Activated naive CD4-positive, alpha-beta T cell treated with anti-CD3 and anti-CD28 coated beads, Interleukin-2, amount 10 ng/mL, durations not matched to agents 7 days and 5 days (primary cell): ENCODE measurements around the gene MAB21L3.
A peak's percentile ranks its signal among the peaks of the same experiment; 100 is the strongest.

ENCODE experiments used
- CTCF ChIA-PET: fragments of 350-600 bp; sonication (Branson Sonifier 250); formaldehyde crosslinking; loops from one replicate; lab custom pipeline; 2021; ENCODE audit warnings: antibody characterized with exemption; lab: Charles Lee
- DNase-seq: peaks from one replicate; pipeline ENCODE4 v3.0.0-alpha.2; 2020
- H3K27ac Mint-ChIP-seq: one replicate; pipeline ENCODE4 v1.8.0; 2021; ENCODE audit warnings: mild to moderate bottlenecking, moderate library complexity, mixed read lengths
- H3K27me3 Mint-ChIP-seq: one replicate; pipeline ENCODE4 v1.8.0; 2021; ENCODE audit warnings: mild to moderate bottlenecking, mixed read lengths
- H3K36me3 Mint-ChIP-seq: one replicate; pipeline ENCODE4 v1.8.0; 2021; ENCODE audit warnings: mixed read lengths
- H3K4me1 Mint-ChIP-seq: one replicate; pipeline ENCODE4 v1.8.0; 2021; ENCODE audit warnings: mixed read lengths
- H3K4me3 Mint-ChIP-seq: one replicate; pipeline ENCODE4 v1.8.0; 2021; ENCODE audit warnings: mild to moderate bottlenecking, moderate library complexity, mixed read lengths
- H3K9me3 Mint-ChIP-seq: one replicate; pipeline ENCODE4 v1.8.0; 2021; ENCODE audit warnings: mixed read lengths

The MAB21L3 gene

DNA sequence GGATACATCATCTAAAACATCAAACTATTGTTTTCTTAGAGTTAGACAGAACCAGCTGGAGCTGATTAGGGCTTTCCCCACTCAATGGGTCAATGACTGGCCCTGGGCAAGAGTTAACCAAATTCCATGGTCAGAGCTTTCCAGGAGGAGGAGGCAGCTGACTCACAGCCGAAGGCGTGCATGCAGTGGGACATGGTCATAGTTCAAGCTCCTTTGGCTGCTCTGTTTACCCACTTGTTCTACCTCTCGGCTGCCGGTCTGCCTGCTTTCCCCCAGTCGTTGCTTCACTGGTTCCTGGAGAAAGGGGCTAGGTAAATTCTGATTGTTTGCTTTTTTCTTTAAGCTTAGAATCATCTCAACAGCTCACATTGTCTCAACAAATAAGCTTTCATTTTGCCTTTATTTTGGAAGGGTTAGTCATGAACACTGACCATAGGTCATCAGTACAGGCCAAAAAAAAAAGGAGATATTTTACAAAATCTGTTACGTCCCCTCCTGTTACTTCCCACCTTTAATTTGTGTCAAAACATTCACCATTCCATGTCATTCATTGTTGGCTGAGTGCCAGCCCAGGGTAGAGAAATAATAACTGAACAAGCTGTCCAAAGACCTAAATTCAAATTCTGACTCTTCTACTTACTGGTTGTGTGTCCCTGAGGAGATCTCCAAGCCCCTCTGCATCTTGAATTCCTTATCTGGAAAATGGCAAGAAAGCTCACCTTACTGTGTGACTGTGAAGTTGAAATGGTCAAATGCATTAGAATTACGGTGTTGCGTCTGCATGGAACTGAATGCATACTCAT lies 12.0 kb downstream of the MAB21L3 start:
- Mint-ChIP-seq H3K4me3 (no peak overlapping the region), H3K4me1 (peaks cover 20% of the 10 kb centered on the region), H3K36me3 (no peaks in the 10 kb centered on the region), H3K9me3 (no peaks in the 10 kb centered on the region), H3K27me3 (peaks cover 29% of the 10 kb centered on the region), H3K27ac (no peak overlapping the region)
- no peak for DNase-seq
- CTCF ChIA-PET, result interaction anchor here (1.0 to 1.7 kb wide), 3 partner anchors 16 to 376 kb away, joined by 3 to 7 read pairs (median 3); no protein-coding TSS in a partner anchor

DNA sequence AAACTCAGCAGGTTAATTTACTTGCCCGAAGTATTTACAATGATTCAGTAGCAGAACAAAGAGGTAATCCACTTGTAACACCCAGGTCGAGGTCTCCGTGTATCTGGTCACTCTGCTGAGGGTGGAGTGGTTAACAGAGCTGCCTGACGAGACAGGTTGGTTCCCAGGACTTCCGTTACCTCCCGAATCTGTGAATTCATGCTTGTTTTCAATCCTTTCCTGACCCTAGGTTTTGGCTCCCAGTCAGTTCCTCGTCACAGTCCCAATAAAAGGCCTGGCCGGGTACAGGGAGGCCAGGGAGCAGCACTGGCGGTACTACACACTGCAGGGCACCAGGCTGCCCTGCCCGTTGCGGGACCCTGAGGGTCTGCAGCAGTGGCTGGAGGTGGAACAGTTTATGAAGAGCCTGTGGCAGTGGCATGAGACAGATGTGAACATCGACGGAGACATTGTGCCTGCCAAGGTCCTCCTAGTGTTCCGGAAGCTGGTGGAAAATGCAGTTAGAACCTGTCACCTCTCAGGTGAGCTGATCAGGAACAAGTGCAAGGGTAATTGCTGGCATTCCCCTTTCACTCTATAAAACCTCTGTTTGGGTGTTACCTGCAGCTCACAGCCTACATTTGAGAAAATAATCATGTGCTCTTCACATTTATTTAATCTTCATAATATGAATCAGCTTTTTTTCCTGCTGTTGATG lies 12.8 kb downstream of the MAB21L3 start:
- CTCF ChIA-PET, result interaction anchor here (1.0 to 1.7 kb wide), 3 partner anchors 15 to 375 kb away, joined by 3 to 7 read pairs (median 3); no protein-coding TSS in a partner anchor
- H3K9me3 Mint-ChIP-seq, result no peaks in the 10 kb centered on the region
- H3K27me3 Mint-ChIP-seq, result peaks cover 35% of the 10 kb centered on the region
- peaks cover 28% of the 10 kb centered on the region for H3K4me1 Mint-ChIP-seq
- DNase-seq, result no peak
- H3K36me3 Mint-ChIP-seq, result no peaks in the 10 kb centered on the region
- H3K27ac Mint-ChIP-seq, result no peak overlapping the region
- H3K4me3 Mint-ChIP-seq, result no peak overlapping the region

DNA sequence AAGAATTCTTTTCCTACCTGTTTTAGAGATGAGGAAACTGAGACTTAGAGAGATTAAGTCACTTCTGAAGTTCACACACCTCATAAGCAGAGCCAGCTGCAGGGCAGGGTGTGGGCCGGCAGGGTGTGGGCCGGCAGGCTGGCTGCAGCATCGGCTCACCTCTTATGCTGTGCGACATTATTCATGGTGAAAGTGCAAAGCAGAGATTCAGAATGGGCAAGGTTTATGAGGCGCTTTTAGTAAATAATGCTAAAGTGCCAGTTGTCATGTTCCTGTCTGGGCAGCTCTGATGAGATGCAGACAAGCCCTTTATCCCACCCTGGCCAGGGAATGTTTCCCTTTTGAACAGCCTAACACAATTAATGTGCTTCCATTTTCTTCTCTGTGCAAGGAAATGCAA lies 14.6 kb downstream of the MAB21L3 start:
- H3K27ac Mint-ChIP-seq, result no peak overlapping the region
- H3K4me1 Mint-ChIP-seq, result peaks cover 32% of the 10 kb centered on the region
- peaks cover 30% of the 10 kb centered on the region for H3K27me3 Mint-ChIP-seq
- H3K4me3 Mint-ChIP-seq, result no peak overlapping the region
- DNase-seq, result no peak
- CTCF ChIA-PET, result no interaction called here
- H3K9me3 Mint-ChIP-seq, result no peaks in the 10 kb centered on the region
- no peaks in the 10 kb centered on the region for H3K36me3 Mint-ChIP-seq

DNA sequence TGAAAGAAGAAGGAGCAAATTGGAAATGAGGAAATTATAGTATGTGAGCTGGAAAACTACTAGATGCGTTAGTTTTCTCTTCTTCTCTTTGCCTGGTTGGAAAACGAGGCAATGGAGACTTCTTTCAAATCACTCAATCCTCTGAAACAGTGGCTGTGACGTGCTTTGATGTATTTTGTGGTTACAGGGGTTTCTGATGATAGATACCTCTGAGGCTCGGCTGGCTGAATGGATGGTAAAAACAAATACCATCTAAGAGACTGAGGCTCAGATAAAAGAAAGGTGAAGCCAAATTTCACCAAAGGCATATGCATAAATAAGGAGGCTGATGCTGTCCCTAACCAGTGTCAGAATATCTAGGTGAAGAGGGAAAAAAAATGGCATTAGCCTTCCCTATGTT lies 15.1 kb downstream of the MAB21L3 start:
- no peak overlapping the region for H3K4me3 Mint-ChIP-seq
- no peaks in the 10 kb centered on the region for H3K9me3 Mint-ChIP-seq
- no peak overlapping the region for H3K27ac Mint-ChIP-seq
- peaks cover 25% of the 10 kb centered on the region for H3K27me3 Mint-ChIP-seq
- CTCF ChIA-PET, result interaction anchor here (1.4 kb wide), 1 partner anchor 13 kb away, joined by 3 read pairs; no protein-coding TSS in a partner anchor
- peaks cover 32% of the 10 kb centered on the region for H3K4me1 Mint-ChIP-seq
- no peaks in the 10 kb centered on the region for H3K36me3 Mint-ChIP-seq
- DNase-seq, result no peak

DNA sequence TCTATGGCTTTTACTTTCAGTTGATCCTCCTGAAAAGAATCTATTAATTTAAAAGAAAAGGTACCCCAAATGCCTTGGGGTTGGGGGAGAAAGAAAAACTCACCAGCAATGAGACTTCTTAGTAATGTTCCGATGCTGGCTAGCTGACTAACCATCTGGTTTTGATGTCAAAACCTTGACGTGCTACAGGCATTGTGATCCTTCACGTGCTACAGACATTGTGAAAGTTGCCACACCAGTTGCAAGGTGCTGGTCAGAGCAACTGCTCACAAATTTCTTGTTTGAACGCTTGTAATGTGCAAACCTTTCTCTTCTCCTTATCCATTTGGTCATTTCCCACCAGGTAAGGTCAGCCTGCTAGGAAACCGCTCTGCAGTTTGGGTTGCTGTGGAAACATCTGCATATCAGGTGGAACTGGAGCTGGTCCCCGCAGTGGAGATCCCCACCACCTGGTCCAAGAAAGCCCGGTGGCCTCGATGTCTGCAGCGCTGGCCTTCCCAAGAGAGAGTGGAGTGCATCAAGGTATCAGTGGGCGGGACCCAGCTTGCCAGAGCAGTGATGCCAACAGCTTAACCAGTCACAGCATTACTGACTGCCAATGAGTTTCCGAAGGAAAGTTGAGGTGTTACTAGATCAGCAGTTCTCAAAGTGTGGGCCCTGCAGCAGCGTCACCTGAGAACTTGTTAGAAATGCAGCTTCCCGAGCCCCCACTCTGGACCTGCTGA lies 16.1 kb downstream of the MAB21L3 start:
- CTCF ChIA-PET, result interaction anchor here (1.4 kb wide), 1 partner anchor 12 kb away, joined by 3 read pairs; no protein-coding TSS in a partner anchor
- no peak overlapping the region for H3K4me3 Mint-ChIP-seq
- no peaks in the 10 kb centered on the region for H3K9me3 Mint-ChIP-seq
- H3K4me1 Mint-ChIP-seq, result peaks cover 32% of the 10 kb centered on the region
- no peak for DNase-seq
- H3K27ac Mint-ChIP-seq, result no peak overlapping the region
- H3K27me3 Mint-ChIP-seq, result peaks cover 25% of the 10 kb centered on the region
- H3K36me3 Mint-ChIP-seq, result no peaks in the 10 kb centered on the region

DNA sequence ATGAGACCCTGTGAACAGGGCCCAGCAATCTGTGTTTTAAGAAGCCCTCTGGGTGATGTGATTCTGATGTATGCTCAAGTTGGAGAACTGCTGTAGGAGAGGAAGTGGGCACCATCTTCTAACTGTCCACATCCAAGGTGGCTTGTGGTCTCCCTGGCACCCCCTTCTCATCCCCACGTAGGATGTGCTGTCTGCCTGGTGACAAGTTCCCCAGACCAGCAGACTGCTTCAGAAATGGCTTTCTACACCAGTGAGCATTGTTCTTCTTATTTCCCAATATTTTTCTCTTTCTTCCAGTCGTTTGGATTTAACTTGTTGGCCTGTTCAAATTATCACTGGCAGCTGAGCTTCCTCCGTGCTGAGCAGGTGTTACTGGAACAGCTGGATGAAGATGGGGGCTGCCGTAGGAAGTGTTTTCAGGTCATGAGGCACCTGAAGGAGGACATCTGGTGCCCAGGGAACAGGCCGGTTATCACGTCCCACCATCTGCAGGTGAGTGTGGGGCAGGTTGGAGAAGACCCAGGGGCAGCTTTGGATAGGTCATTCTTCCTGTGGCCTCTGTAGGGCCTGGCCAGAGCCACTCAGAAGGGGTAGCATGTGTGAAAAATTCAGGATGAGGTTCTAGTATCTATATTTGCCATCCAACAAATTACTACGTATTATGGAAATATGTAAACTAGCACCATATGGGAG lies 16.8 kb downstream of the MAB21L3 start:
- peaks cover 22% of the 10 kb centered on the region for H3K27me3 Mint-ChIP-seq
- no peak for DNase-seq
- peaks cover 32% of the 10 kb centered on the region for H3K4me1 Mint-ChIP-seq
- H3K4me3 Mint-ChIP-seq, result no peak overlapping the region
- H3K9me3 Mint-ChIP-seq, result no peaks in the 10 kb centered on the region
- H3K27ac Mint-ChIP-seq, result no peak overlapping the region
- CTCF ChIA-PET, result no interaction called here
- H3K36me3 Mint-ChIP-seq, result no peaks in the 10 kb centered on the region

DNA sequence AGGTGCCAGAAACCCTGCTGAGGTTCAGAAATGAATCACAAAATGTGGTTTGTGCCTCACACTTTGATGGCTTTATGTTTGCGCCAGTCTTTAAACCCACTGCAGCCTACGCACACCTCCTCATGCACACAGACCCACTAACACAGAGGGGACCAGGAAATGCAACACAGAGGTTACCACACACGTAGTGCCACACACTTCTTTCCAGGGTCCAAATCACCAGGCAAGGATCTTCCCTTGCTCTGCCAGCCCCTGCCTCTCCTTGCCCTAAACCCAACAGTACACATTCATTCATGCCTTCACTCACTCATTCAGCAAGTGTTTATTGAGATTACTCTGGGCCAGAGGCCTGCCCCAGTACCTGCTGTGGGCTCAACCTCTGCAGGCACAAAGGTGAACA lies 17.5 kb downstream of the MAB21L3 start:
- DNase-seq, result peak; percentile 34
- Mint-ChIP-seq H3K27ac (no peak overlapping the region), H3K36me3 (no peaks in the 10 kb centered on the region), H3K27me3 (peaks cover 18% of the 10 kb centered on the region), H3K9me3 (no peaks in the 10 kb centered on the region), H3K4me3 (no peak overlapping the region), H3K4me1 (peaks cover 32% of the 10 kb centered on the region)
- CTCF ChIA-PET, result no interaction called here

DNA sequence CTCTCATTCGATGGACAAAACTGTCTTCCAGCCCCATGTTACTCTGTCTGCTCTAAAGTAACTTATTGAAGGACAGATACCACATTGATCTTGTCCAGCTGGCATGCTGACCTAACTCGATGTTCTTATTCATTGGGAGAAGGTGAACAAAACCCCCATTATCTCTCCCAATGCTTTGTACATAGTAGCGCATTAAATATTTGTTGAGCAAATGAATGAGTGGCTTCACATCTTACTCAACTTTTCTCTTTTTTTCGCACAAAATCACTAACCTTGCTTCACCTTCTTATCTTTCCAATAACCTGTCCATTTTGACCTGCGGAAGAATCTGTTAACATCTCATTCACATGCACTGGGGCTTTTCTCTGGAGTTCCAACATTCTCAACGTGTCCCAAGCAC lies 18.3 kb downstream of the MAB21L3 start:
- DNase-seq, result no peak
- Mint-ChIP-seq H3K9me3 (no peaks in the 10 kb centered on the region), H3K27ac (no peak overlapping the region), H3K4me1 (peaks cover 32% of the 10 kb centered on the region), H3K4me3 (no peak overlapping the region), H3K27me3 (peaks cover 19% of the 10 kb centered on the region), H3K36me3 (no peaks in the 10 kb centered on the region)
- CTCF ChIA-PET, result interaction anchor here (0.5 to 2.3 kb wide), 4 partner anchors 10 to 533 kb away, joined by 3 to 12 read pairs (median 6); no protein-coding TSS in a partner anchor

DNA sequence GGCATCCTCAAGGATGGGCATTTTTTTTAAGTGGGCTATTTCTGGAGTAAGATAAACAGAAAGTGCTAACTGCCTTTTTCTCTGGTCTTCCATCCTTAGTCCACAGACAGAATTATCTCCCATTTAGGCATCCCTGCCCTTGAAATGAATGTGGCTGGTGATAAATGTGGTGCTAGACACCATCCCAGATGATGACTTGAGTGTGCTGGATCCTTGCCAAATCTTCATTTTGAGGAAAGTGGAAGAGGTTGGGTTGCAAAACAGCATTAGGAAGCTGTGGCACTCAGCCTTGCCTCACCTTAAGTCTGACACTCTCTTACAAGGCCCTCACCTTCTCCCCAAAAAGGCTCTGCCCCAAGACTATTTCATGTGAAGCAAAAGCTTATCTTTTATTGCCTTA lies 19.2 kb downstream of the MAB21L3 start:
- CTCF ChIA-PET, result interaction anchor here (1.2 to 2.3 kb wide), 4 partner anchors 9 to 357 kb away, joined by 4 to 12 read pairs (median 6); no protein-coding TSS in a partner anchor
- no peak overlapping the region for H3K4me3 Mint-ChIP-seq
- no peaks in the 10 kb centered on the region for H3K36me3 Mint-ChIP-seq
- DNase-seq, result no peak
- no peaks in the 10 kb centered on the region for H3K9me3 Mint-ChIP-seq
- H3K27ac Mint-ChIP-seq, result no peak overlapping the region
- peaks cover 32% of the 10 kb centered on the region for H3K4me1 Mint-ChIP-seq
- H3K27me3 Mint-ChIP-seq, result peaks cover 21% of the 10 kb centered on the region

DNA sequence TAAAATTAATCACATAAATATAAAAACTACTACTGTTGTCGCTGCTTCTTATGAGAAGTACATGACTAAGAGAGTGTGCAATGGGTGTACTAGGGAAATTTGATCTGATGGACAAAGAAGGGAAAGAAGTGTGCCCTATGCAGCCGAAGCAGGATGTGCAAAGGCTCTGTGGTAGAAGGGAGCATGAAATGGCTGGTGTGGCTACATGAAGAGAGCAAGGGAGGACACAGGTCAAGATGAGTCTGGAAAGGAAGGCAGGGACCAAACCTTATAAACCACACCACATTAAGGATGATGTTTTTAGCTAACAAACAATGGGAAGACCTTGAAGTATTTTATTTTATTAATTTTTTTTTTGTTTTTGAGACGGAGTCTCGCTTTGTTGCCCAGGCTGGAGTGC lies 20.0 kb downstream of the MAB21L3 start:
- no peak overlapping the region for H3K27ac Mint-ChIP-seq
- CTCF ChIA-PET, result interaction anchor here (1.2 to 2.3 kb wide), 4 partner anchors 8 to 356 kb away, joined by 4 to 12 read pairs (median 6); no protein-coding TSS in a partner anchor
- no peak overlapping the region for H3K4me3 Mint-ChIP-seq
- H3K36me3 Mint-ChIP-seq, result no peaks in the 10 kb centered on the region
- H3K4me1 Mint-ChIP-seq, result peaks cover 27% of the 10 kb centered on the region
- no peaks in the 10 kb centered on the region for H3K9me3 Mint-ChIP-seq
- DNase-seq, result no peak
- peaks cover 21% of the 10 kb centered on the region for H3K27me3 Mint-ChIP-seq

DNA sequence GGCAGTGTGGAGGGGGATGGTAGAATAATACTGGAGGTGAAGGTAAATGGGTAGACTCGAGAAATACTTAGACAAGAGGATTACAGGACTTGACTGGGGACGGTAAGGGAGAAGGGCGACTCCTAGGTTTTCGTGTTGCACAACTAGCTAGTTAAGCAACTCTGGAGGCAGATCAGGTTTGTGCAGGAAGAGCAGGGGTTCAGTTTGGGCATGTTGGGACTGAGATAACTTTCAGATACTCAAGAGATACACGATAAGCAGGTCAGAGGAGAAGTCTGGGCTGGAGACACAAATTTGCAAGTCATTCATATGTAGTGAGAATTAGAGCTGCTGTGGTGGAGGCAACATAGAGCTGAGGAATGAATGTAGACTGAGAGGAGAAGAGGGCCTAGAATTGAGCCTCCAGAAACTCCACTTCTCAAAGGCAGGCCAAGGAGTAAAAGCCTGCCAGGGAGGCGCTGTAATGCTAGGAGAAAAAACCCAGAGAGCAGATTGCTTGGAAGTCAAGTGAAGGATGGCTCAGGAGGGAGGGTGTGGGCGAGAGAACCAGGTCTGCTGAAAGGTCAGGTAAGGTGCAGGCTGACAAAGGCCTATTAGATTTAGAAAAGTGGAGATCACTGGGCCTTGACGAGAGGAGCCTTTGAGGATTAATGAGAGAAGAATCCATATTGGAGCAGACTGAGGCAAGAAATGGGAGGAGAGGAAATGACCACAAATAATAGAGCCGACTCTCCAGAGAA lies 20.8 kb downstream of the MAB21L3 start:
- DNase-seq, result no peak
- Mint-ChIP-seq H3K9me3 (no peaks in the 10 kb centered on the region), H3K27me3 (peaks cover 21% of the 10 kb centered on the region), H3K27ac (no peak overlapping the region), H3K4me1 (peaks cover 19% of the 10 kb centered on the region), H3K4me3 (no peak overlapping the region), H3K36me3 (no peaks in the 10 kb centered on the region)
- CTCF ChIA-PET, result interaction anchor here (2.1 to 3.5 kb wide), 2 partner anchors 353 kb away, joined by 8 to 14 read pairs; no protein-coding TSS in a partner anchor

DNA sequence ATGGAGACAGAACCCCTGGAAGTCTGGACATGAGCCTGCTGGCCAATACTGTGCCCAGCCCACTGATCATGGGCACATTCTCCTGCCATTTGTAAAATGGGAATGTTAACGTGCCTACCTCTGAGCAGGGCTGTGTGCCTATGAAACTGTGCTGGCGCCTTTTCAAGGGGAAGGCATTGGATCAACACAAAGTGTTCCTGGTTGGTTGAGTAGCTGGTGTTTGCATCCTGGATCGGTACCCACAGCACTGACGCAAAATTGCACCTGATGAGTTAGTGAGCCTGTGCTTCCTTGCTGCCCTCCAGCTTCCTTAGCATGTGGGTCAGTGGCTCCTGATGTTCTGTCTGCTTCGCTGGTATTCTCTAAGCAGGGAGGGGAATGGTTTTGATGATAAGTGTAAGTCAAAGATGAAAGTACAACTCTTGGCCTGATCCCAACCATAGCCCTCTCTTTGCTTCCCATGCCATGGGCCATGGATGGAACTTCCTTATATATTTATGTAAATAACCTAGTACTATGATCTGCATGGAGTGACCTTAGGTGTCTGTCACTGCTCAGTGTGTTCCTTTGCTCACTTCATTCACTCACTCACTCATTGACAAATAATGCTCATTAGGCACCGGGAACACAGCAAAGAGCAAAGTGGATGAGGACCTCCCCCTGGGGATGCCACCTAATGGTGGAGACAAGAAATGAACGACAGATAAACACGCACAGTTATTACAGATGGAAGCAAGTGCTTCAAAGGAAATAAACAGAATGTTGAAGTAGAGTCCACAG lies 22.7 kb downstream of the MAB21L3 start:
- peaks cover 11% of the 10 kb centered on the region for H3K27me3 Mint-ChIP-seq

More for the DNA sequence above, 22.7 kb downstream of the MAB21L3 start:
- Mint-ChIP-seq H3K4me3 (no peak overlapping the region), H3K9me3 (no peaks in the 10 kb centered on the region), H3K4me1 (peaks cover 7% of the 10 kb centered on the region), H3K27ac (no peak overlapping the region), H3K36me3 (no peaks in the 10 kb centered on the region)
- CTCF ChIA-PET, result interaction anchor here (3.5 kb wide), 1 partner anchor 351 kb away, joined by 14 read pairs; no protein-coding TSS in a partner anchor
- DNase-seq, result no peak
